GM21423 (cell line): ENCODE measurements around the gene PIGB.
"Not testable (repeated sequence)": the region's sequence is repeated elsewhere in the genome, so short reads cannot be mapped to it uniquely, and the experiment has no call there.

ENCODE experiments used
- ATAC-seq: cut with Tn5 transposase; IDR thresholded peaks from one replicate; pipeline ENCODE4 v1.9.1; 2021; ENCODE audit warnings: mild to moderate bottlenecking, moderate library complexity; ENCODE audit not compliant: unreplicated experiment

PIGB gene

GRCh38 chr15:55372701-55373440 is 53.8 kb downstream of the PIGB start:
- peak; percentile 47 for ATAC-seq

GRCh38 chr15:55379095-55379494 is 60.1 kb downstream of the PIGB start:
- ATAC-seq: no peak

- ATAC-seq: no peak
These were observed 62.6 kb downstream of the PIGB start for GRCh38 chr15:55381595-55381994.

- ATAC-seq: no peak
These were observed 64.7 kb downstream of the PIGB start for GRCh38 chr15:55383687-55384086.

- ATAC-seq: no peak
These were observed 68.0 kb downstream of the PIGB start for GRCh38 chr15:55387027-55387426.

- no peak for ATAC-seq
These were observed 70.2 kb downstream of the PIGB start for GRCh38 chr15:55389264-55389607.

GRCh38 chr15:55394694-55395093 is 75.7 kb downstream of the PIGB start:
- no peak for ATAC-seq

GRCh38 chr15:55398243-55398642 is 79.2 kb downstream of the PIGB start:
- no peak for ATAC-seq

GRCh38 chr15:55400050-55400449 is 81.0 kb downstream of the PIGB start:
- not testable (repeated sequence) for ATAC-seq

GRCh38 chr15:55401786-55402246 is 82.8 kb downstream of the PIGB start:
- ATAC-seq: no peak

- ATAC-seq: peak; percentile 36
These were observed 83.7 kb downstream of the PIGB start for GRCh38 chr15:55402707-55403106.

GRCh38 chr15:55403531-55403930 is 84.5 kb downstream of the PIGB start:
- ATAC-seq: peak; percentile 21
